Measurements from ENCODE around the gene SLC12A4.
A peak's percentile ranks its signal among the peaks of the same experiment; 100 is the strongest.

The SLC12A4 gene

GRCh38 chr16:67935101-67935401 lies 33.4 kb downstream of the SLC12A4 start:
- H3K4me3 ChIP-seq (ENCODE audit: low read depth, low read length): peak overlapping the region; percentile 100

GRCh38 chr16:67934306-67935100 lies 33.9 kb downstream of the SLC12A4 start:
- TF ChIP-seq CTCF (conservative IDR thresholded peaks at IDR 0.05; ENCODE audit: low read depth, low read length): no peak
- peak overlapping the region; percentile 100 for H3K4me3 ChIP-seq (ENCODE audit: low read depth, low read length)

More at GRCh38 chr16:67935101-67935401, 33.4 kb downstream of the SLC12A4 start:
- DNase-seq (ENCODE audit: low read depth): no peak
- no peak for TF ChIP-seq CTCF (conservative IDR thresholded peaks at IDR 0.05; ENCODE audit: low read depth, low read length)

GRCh38 chr16:67933805-67934204 lies 34.6 kb downstream of the SLC12A4 start:
- no peak overlapping the region for H3K4me3 ChIP-seq (ENCODE audit: low read depth, low read length)
- no peak for DNase-seq (ENCODE audit: low read depth)
- no peak for TF ChIP-seq CTCF (conservative IDR thresholded peaks at IDR 0.05; ENCODE audit: low read depth, low read length)

More at GRCh38 chr16:67934306-67935100, 33.9 kb downstream of the SLC12A4 start:
- peak; percentile 26 for DNase-seq (ENCODE audit: low read depth)

- no peak overlapping the region for H3K4me3 ChIP-seq (ENCODE audit: low read depth, low read length)
- no peak for TF ChIP-seq CTCF (conservative IDR thresholded peaks at IDR 0.05; ENCODE audit: low read depth, low read length)
- DNase-seq (ENCODE audit: low read depth): no peak
These were observed 36.0 kb downstream of the SLC12A4 start for GRCh38 chr16:67932462-67932840.

GRCh38 chr16:67931712-67932461 lies 36.5 kb downstream of the SLC12A4 start, which contains the start of gene CTRL:
CTRL (minus strand) TSS chr16:67931862; CDS start chr16:67931852, 10 bp downstream.
- TF ChIP-seq CTCF (conservative IDR thresholded peaks at IDR 0.05; ENCODE audit: low read depth, low read length): peak; percentile 40

GRCh38 chr16:67930678-67931211 lies 37.7 kb downstream of the SLC12A4 start:
- TF ChIP-seq CTCF (conservative IDR thresholded peaks at IDR 0.05; ENCODE audit: low read depth, low read length): no peak

More at GRCh38 chr16:67931712-67932461, 36.5 kb downstream of the SLC12A4 start, which contains the start of gene CTRL:
- DNase-seq (ENCODE audit: low read depth): no peak
- H3K4me3 ChIP-seq (ENCODE audit: low read depth, low read length): no peak within 1 kb of the TSS

More at GRCh38 chr16:67930678-67931211, 37.7 kb downstream of the SLC12A4 start:
- H3K4me3 ChIP-seq (ENCODE audit: low read depth, low read length): no peak overlapping the region
- DNase-seq (ENCODE audit: low read depth): no peak
